ENCODE measurements around the gene ACLY. TPM values are rescaled to one million over a fixed set of nuclear protein-coding genes. Genes with fewer than 3 reads are reported as not detected.

ACLY gene
- total and polyA plus RNA-seq, 2 of the 13 experiments (the other 11 are each of a cell fraction or from before 2014, with no cell fraction given) = 111 to 218 TPM

DNA sequence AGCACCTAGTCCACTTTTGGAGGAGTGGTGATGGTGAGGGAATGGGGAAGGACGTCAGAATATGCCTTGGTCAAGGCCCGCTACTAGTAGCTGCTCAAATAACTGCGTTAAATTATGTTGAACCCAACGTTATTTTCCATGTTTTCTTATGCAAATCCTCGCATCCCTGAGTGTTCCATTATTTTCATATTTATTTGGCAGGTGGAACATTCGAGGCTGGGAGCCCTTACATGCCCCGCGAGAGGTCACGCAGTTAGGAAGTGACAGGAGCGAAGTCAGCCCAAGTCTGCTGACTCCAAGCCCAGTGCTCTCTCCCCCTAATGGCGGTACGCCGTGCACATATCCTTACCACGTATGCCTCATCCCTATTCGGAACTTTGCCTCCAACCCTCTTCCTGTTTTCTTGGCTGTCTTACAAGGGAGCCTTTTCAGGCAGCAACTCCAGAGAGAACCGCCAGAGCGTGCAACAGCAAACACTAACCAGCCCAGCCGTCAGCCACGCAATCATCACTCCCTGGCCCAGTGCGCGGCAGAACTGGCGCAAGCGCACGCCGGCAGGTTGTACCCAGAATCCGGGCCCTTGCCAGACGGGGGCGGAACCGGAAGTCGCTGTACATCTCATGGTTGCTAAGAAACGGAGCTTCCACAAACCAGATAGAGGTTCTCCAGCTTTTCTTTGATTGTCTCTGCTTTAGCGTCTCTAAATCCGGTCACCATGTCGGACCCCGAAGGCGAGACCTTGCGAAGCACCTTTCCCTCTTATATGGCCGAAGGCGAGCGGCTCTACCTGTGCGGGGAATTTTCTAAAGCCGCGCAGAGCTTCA, 11.5 kb upstream of the ACLY start, which contains the start of gene ODAD4 (continued):
- TF ChIP-seq, protein P1, sequence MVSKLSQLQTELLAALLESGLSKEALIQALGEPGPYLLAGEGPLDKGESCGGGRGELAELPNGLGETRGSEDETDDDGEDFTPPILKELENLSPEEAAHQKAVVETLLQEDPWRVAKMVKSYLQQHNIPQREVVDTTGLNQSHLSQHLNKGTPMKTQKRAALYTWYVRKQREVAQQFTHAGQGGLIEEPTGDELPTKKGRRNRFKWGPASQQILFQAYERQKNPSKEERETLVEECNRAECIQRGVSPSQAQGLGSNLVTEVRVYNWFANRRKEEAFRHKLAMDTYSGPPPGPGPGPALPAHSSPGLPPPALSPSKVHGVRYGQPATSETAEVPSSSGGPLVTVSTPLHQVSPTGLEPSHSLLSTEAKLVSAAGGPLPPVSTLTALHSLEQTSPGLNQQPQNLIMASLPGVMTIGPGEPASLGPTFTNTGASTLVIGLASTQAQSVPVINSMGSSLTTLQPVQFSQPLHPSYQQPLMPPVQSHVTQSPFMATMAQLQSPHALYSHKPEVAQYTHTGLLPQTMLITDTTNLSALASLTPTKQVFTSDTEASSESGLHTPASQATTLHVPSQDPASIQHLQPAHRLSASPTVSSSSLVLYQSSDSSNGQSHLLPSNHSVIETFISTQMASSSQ (IDR thresholded peaks at IDR 0.05; ENCODE audit: low read depth) = no peak
- TF ChIP-seq, protein P1 (CRISPR knock-in tag; IDR thresholded peaks at IDR 0.05; ENCODE audit: borderline replicate concordance) = peak; percentile 76; the same call in 1 of the 2 replicates
- TF ChIP-seq, protein P2, sequence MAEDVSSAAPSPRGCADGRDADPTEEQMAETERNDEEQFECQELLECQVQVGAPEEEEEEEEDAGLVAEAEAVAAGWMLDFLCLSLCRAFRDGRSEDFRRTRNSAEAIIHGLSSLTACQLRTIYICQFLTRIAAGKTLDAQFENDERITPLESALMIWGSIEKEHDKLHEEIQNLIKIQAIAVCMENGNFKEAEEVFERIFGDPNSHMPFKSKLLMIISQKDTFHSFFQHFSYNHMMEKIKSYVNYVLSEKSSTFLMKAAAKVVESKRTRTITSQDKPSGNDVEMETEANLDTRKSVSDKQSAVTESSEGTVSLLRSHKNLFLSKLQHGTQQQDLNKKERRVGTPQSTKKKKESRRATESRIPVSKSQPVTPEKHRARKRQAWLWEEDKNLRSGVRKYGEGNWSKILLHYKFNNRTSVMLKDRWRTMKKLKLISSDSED (CRISPR knock-in tag; IDR thresholded peaks at IDR 0.05) = no peak
- TF ChIP-seq SRSF4 (IDR thresholded peaks at IDR 0.05; ENCODE audit: low read depth, low read length, poor library complexity, severe bottlenecking) (no peak), ZSCAN30 (CRISPR knock-in tag; IDR thresholded peaks at IDR 0.05) (0 out of 2 replicates have a peak, but pooled peaks have one; percentile 79), SP2 (CRISPR knock-in tag; IDR thresholded peaks at IDR 0.05) (no peak), MYNN (CRISPR knock-in tag; IDR thresholded peaks at IDR 0.05; ENCODE audit: low read depth) (no peak; the same call in 1 of the 2 replicates), ZNF260 (CRISPR knock-in tag; IDR thresholded peaks at IDR 0.05; ENCODE audit: borderline replicate concordance, low read depth) (no peak), ZNF460 (CRISPR knock-in tag; IDR thresholded peaks at IDR 0.05; ENCODE audit: borderline replicate concordance) (no peak), JDP2 (CRISPR knock-in tag; IDR thresholded peaks at IDR 0.05; ENCODE audit: borderline replicate concordance) (no peak), ZNF670 (CRISPR knock-in tag; IDR thresholded peaks at IDR 0.05; ENCODE audit: borderline replicate concordance) (no peak), ZNF782 (CRISPR knock-in tag; IDR thresholded peaks at IDR 0.05; ENCODE audit: borderline replicate concordance) (peak; percentile 88; the same call in 1 of the 2 replicates), NFE2 (CRISPR knock-in tag; IDR thresholded peaks at IDR 0.05) (no peak), ZNF335 (CRISPR knock-in tag; IDR thresholded peaks at IDR 0.05) (peak; percentile 52; the same call in 1 of the 2 replicates), BRD4 (CRISPR knock-in tag; IDR thresholded peaks at IDR 0.05) (peak; percentile 63), NAIF1 (CRISPR knock-in tag; IDR thresholded peaks at IDR 0.05; ENCODE audit: borderline replicate concordance) (peak; percentile 93), PTBP1 (IDR thresholded peaks at IDR 0.05; ENCODE audit: low read depth, low read length, poor library complexity, severe bottlenecking) (no peak), SETDB1 (CRISPR knock-in tag; IDR thresholded peaks at IDR 0.05; ENCODE audit: borderline replicate concordance) (no peak)
- TF ChIP-seq, protein P3, sequence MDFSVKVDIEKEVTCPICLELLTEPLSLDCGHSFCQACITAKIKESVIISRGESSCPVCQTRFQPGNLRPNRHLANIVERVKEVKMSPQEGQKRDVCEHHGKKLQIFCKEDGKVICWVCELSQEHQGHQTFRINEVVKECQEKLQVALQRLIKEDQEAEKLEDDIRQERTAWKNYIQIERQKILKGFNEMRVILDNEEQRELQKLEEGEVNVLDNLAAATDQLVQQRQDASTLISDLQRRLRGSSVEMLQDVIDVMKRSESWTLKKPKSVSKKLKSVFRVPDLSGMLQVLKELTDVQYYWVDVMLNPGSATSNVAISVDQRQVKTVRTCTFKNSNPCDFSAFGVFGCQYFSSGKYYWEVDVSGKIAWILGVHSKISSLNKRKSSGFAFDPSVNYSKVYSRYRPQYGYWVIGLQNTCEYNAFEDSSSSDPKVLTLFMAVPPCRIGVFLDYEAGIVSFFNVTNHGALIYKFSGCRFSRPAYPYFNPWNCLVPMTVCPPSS (IDR thresholded peaks at IDR 0.05) = no peak
- TF ChIP-seq, protein P4, sequence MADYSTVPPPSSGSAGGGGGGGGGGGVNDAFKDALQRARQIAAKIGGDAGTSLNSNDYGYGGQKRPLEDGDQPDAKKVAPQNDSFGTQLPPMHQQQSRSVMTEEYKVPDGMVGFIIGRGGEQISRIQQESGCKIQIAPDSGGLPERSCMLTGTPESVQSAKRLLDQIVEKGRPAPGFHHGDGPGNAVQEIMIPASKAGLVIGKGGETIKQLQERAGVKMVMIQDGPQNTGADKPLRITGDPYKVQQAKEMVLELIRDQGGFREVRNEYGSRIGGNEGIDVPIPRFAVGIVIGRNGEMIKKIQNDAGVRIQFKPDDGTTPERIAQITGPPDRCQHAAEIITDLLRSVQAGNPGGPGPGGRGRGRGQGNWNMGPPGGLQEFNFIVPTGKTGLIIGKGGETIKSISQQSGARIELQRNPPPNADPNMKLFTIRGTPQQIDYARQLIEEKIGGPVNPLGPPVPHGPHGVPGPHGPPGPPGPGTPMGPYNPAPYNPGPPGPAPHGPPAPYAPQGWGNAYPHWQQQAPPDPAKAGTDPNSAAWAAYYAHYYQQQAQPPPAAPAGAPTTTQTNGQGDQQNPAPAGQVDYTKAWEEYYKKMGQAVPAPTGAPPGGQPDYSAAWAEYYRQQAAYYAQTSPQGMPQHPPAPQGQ (CRISPR knock-in tag; IDR thresholded peaks at IDR 0.05; ENCODE audit: borderline replicate concordance) = peak; percentile 85; the same call in 1 of the 2 replicates

All from HepG2 (cell line).